Measurements from ENCODE around the gene APOC4.

Gene APOC4

GRCh38 chr19:44948237-44948636 lies 6.2 kb downstream of the APOC4 start:
- H3K9me3 ChIP-seq (ENCODE audit: severe bottlenecking), result no peaks in the 10 kb centered on the region
- H3K27ac ChIP-seq, result no peak overlapping the region
- no peaks in the 10 kb centered on the region; the same call in 1 of the 2 replicates for H3K36me3 ChIP-seq
- DNase-seq, result no peak
- no peak overlapping the region for H3K4me3 ChIP-seq (ENCODE audit: low read depth, low read length)
- TF ChIP-seq CTCF (IDR thresholded peaks at IDR 0.05; ENCODE audit: low read depth, low read length), result no peak
- no peaks in the 10 kb centered on the region for H3K27me3 ChIP-seq (ENCODE audit: insufficient read depth, low read depth, severe bottlenecking)

GRCh38 chr19:44948763-44949374 lies 6.8 kb downstream of the APOC4 start:
- Histone ChIP-seq H3K27ac (no peak overlapping the region), H3K9me3 (ENCODE audit: severe bottlenecking) (no peaks in the 10 kb centered on the region), H3K27me3 (ENCODE audit: insufficient read depth, low read depth, severe bottlenecking) (no peaks in the 10 kb centered on the region), H3K36me3 (no peaks in the 10 kb centered on the region; the same call in 1 of the 2 replicates), H3K4me3 (ENCODE audit: low read depth, low read length) (no peak overlapping the region)
- TF ChIP-seq CTCF (IDR thresholded peaks at IDR 0.05; ENCODE audit: low read depth, low read length), result no peak
- DNase-seq, result no peak

GRCh38 chr19:44949550-44949949 lies 7.5 kb downstream of the APOC4 start:
- no peak for DNase-seq
- no peak for TF ChIP-seq CTCF (IDR thresholded peaks at IDR 0.05; ENCODE audit: low read depth, low read length)
- no peaks in the 10 kb centered on the region for H3K9me3 ChIP-seq (ENCODE audit: severe bottlenecking)
- H3K27ac ChIP-seq, result no peak overlapping the region
- H3K27me3 ChIP-seq (ENCODE audit: insufficient read depth, low read depth, severe bottlenecking), result no peaks in the 10 kb centered on the region
- H3K36me3 ChIP-seq, result no peaks in the 10 kb centered on the region; the same call in 1 of the 2 replicates
- no peak overlapping the region for H3K4me3 ChIP-seq (ENCODE audit: low read depth, low read length)

- no peak overlapping the region for H3K27ac ChIP-seq
- TF ChIP-seq CTCF (IDR thresholded peaks at IDR 0.05; ENCODE audit: low read depth, low read length), result peak; percentile 33; the same call in 1 of the 2 replicates
- H3K27me3 ChIP-seq (ENCODE audit: insufficient read depth, low read depth, severe bottlenecking), result no peaks in the 10 kb centered on the region
- H3K36me3 ChIP-seq, result no peaks in the 10 kb centered on the region; the same call in 1 of the 2 replicates
- DNase-seq, result peak; percentile 69
- H3K4me3 ChIP-seq (ENCODE audit: low read depth, low read length), result no peak overlapping the region
- no peaks in the 10 kb centered on the region for H3K9me3 ChIP-seq (ENCODE audit: severe bottlenecking)
Observed at GRCh38 chr19:44951179-44952159, 9.4 kb downstream of the APOC4 start.

- no peaks in the 10 kb centered on the region for H3K9me3 ChIP-seq (ENCODE audit: severe bottlenecking)
- no peak for TF ChIP-seq CTCF (IDR thresholded peaks at IDR 0.05; ENCODE audit: low read depth, low read length)
- H3K27ac ChIP-seq, result peak overlapping the region; percentile 91
- DNase-seq, result no peak
- no peaks in the 10 kb centered on the region for H3K27me3 ChIP-seq (ENCODE audit: insufficient read depth, low read depth, severe bottlenecking)
- peak overlapping the region; percentile 94 for H3K4me3 ChIP-seq (ENCODE audit: low read depth, low read length)
- H3K36me3 ChIP-seq, result peaks cover 11% of the 10 kb centered on the region
Observed at GRCh38 chr19:44954278-44954648, 12.2 kb downstream of the APOC4 start.
